DMS 273 treated with DMSO at 0.1 percent for 48 hours (cell line): Measurements from ENCODE around the gene PRKG1.

Source experiments
- DNase-seq: peaks from one replicate; lab custom pipeline; 2025; lab: John Stamatoyannopoulos, UW

PRKG1 gene

DNA sequence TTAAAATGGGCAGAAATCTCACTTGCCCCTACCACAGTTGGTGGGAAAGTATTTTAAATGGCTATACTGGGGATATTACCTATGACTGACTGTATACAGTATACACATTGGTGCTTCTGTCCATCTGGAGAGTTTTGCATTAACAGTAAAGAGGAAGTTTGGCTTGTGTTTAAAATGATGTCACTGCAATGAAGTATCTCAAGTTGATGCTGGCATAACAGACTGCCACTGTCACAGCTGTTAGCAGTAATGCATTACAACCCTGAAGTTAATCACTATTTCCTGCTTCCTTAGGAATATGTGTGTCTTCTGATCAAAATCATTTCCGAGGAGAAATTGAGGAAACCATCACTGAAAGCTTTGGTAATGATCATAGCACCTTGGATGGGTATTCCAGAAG lies 1241.7 kb downstream of the PRKG1 start:
- no peak for DNase-seq

DNA sequence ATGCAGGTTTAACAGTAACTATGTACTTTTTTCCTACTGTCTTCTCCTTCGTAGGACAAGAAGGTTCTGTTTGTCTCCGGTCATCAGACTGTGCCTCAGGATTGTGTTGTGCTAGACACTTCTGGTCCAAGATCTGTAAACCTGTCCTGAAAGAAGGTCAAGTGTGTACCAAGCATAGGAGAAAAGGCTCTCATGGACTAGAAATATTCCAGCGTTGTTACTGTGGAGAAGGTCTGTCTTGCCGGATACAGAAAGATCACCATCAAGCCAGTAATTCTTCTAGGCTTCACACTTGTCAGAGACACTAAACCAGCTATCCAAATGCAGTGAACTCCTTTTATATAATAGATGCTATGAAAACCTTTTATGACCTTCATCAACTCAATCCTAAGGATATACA lies 1242.2 kb downstream of the PRKG1 start:
- DNase-seq: no peak

DNA sequence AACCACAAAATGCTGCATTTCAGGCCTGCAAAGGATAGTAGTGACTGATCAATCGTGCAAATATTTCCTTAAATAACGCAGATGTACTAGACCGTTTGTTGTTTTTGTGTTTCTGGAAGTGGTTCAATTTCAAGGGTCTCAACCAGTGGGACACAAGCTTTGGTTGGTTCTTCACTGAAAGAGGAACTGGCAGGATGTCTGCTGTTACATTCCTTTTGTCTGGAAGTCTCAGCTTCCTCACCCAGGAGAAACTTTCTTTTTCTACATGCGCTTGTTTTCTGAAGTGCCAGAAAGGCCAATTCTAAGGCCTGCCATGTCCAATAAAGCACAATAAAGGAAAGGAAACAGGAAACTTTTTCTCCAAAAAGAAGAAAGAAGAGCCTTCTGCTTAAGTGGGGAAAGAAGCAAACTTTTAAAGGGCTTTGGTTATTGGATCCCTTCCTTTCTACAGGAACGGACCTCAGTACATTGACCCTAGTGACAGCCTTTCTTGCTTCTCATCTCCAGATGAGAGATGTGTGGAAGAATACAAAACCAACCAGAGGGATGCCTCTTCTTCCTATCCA lies 1243.9 kb downstream of the PRKG1 start:
- DNase-seq: no peak

DNA sequence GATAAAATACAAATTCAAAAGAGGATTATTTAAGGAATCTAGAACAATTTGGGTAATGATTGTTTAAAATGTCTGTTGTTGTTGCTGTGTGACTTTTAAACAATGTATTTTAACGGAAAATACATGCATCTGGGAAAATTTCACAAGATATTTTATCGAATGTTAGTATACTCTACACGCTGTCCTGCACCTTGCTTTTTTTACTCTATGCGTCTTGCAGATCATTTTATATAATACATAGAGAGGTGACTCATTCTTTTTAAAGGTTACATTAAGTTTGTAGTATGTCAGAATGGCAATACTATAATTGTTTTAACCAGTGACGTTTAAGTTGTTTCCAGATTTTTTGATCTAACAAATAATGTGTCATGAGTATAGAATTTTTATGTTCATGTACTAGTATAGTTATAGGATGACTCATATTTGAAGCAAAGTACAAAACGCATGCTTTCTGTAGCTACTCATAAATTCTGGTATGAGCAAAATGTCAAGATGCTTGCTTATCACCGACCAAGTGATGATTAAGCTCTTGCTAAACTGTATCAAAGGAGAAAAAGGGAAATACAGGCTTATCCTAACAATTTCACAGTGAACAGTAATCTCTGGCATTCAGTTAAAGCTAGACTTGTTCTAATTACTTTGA lies 1244.7 kb downstream of the PRKG1 start:
- no peak for DNase-seq

DNA sequence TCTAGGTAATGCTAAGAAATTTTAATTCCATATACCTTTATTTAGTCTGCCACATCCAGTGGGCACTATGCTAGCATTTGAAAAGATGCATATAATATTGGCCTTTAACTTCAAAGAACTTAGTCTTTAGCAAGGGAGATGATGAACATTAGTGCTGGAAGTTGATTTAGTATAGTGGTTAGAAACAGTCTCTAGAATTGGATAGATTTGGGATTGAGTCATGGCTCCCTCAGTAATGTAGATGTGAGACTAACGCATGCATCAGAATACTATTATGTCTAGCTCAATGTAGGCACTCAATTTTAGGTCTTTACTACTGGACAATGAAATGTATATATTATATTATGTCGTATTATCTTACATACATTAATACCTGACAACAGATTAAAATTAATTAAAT lies 1245.6 kb downstream of the PRKG1 start:
- DNase-seq: no peak

DNA sequence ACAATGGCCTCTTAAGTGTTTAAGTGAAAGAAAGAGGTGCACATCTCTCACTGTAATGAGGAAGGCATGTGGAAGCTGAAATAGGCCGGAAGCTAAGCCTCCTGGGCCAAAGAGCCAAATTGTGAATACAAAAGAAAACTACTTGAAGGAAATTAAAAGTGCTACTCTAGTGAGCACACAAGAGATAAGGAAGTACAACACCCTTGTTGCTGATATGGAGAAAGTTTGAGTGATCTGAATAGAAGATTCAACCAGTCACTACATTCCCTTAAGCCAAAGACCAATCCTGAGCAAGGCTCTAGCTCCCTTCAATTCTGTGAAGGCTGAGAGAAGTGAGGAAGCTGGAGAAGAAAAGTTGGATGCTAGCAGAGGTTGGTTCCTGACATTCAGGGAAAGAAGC lies 1248.0 kb downstream of the PRKG1 start:
- DNase-seq: no peak

DNA sequence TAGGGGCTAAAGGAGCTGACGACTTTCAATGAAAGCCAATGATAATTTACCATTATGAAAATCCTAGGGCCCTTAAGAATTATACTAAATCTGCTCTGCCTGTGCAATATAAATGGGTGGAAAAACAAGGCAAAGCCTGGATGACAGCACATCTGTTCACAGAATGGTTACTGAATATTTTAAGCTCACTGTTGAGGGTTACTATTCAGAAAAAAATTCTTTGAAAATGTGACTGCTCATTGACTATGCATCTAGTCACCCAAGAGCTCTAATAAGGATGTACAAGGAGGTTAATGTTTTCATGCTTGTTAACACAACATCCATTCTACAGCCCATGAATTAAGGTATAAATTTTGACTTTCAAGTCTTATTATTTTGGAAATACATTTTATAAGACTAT lies 1248.6 kb downstream of the PRKG1 start:
- DNase-seq: no peak

DNA sequence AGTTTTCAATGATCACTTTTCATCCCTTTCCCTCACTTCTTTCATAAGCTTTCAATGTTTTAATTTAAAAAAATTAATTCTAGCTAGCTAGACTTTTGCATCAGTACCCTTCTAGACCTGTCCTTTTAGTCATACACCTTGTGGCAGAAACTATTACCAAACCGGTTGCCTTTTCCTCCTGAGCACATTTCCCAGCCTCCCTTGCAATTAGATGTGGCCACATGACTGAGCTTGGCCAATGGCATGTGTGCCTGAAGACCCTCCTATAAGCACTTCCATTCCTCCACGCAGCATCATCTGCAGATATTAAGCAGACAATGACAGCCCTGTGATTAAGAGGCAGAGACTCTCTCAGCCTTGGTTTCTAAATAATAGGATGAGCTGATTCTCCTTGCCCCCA lies 1252.1 kb downstream of the PRKG1 start:
- DNase-seq: no peak

DNA sequence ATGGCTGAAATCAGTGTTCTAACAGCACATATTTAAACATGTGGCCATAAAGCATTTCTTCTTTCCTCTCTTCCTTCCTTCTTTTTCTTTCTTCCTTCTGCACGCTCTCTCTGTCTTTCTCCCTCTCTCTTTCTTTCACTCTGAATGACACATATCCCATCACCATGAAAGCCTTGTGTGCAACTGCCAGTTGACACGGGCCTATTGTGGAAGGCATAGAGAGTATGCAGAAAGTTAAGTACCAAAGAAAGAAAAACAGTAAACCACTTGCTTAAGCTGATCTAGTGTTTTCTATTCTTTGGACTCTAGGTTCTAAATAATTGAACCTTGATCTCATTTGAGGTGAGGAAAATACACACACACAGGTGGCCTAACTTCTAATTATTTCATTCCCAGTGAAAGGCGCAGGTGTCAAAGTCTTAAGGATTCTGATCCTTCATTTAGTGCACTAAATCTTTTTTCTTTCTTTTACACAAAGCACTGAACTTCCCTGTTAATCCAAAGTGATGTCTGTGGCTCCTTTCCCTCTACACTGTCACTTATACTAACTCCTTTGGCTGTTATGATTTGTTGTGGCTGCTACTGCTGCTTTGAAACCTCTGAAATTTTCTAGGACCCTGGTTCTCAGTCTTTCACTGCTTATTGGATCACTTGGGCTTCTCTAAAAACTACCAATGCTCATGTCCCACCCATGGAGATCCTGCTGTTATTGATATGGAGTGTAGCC lies 1257.5 kb downstream of the PRKG1 start:
- DNase-seq: no peak

DNA sequence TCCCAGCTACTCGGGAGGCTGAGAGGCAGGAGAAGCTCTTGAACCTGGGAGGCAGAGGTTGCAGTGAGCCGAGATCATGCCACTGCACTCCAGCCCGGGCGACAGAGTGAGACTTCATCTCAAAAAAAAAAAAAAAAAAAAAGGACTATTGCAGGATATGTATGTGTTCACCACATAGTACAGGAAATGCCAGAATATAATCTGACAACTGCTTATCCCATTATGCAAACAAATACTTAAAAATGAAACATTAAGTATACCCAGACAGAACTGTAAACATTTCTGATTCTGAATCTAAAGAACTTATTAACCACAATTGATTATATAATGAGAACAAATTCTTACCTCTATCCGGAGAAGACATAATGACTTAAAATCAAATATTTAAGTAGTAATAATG lies 1258.5 kb downstream of the PRKG1 start:
- no peak for DNase-seq

DNA sequence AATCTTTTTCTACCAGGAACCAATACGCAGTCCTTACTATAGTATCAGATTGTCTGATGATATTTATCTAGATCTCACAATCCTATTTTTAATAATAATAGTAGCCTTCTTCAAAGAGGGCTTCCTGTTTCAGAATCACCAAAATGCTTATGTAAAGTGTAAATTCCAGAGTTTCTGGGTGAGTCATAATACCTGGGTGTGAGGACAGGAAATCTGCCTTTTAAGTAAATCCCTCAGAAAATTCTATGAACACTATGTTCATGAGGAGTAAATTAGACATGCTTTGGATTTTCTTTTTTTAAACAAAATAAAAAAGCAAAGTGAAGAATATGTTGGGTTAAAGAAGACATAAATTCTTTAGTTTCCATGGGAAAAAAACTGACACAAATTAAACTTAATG lies 1260.3 kb downstream of the PRKG1 start:
- DNase-seq: no peak

DNA sequence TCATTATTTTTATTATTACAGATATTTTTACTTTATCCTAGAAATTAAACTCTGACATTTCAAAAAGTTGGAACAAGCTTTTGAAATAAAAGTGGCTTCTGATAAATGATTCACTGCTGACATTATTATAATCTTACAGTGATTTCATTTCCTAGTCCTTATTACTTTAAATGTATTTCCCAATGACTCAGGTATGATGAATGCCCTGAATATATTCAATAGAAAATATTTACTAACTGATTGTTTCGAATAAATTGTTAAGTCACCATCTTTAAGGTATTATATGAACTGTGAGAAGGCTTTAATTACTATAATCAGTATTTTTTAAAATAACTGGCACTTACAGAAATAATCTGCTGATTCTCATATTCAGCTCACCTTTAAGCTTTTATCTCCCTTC lies 1261.4 kb downstream of the PRKG1 start:
- no peak for DNase-seq

DNA sequence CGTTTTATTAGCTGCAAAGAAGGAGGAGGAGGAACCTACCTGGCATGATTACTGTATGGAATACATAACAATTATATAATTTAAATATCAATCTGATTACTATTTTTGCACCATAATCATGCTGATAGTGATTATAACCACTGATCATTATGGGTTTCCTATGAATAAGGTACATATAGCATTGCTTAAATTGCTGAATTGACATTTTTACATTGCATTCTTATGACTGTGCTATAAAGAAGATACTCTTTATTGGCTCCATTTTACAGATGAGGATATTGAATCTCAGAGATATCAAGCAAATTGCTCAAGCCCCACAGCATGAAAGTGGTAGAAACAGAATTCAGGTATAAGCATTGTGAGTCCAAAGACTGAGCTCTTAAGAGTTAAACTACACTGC lies 1262.9 kb downstream of the PRKG1 start:
- DNase-seq: no peak

DNA sequence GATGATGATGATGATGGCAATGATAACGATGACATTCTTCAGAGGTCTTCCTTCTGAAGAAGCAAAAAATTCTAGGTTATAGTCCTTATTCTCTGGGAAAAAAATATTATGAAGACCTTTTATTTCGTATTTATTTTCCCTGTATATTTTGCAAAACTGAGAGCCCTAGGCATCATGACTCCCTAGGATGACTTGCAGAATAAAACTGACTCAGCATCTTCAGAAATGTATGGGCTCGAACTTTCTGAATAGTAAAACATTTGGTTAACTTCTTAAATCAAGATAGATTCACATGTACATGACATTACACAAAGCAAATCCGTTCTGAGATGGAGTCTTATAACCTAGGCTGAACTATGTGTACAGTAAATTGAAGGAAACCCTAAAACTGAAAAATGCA lies 1269.2 kb downstream of the PRKG1 start:
- DNase-seq: no peak

DNA sequence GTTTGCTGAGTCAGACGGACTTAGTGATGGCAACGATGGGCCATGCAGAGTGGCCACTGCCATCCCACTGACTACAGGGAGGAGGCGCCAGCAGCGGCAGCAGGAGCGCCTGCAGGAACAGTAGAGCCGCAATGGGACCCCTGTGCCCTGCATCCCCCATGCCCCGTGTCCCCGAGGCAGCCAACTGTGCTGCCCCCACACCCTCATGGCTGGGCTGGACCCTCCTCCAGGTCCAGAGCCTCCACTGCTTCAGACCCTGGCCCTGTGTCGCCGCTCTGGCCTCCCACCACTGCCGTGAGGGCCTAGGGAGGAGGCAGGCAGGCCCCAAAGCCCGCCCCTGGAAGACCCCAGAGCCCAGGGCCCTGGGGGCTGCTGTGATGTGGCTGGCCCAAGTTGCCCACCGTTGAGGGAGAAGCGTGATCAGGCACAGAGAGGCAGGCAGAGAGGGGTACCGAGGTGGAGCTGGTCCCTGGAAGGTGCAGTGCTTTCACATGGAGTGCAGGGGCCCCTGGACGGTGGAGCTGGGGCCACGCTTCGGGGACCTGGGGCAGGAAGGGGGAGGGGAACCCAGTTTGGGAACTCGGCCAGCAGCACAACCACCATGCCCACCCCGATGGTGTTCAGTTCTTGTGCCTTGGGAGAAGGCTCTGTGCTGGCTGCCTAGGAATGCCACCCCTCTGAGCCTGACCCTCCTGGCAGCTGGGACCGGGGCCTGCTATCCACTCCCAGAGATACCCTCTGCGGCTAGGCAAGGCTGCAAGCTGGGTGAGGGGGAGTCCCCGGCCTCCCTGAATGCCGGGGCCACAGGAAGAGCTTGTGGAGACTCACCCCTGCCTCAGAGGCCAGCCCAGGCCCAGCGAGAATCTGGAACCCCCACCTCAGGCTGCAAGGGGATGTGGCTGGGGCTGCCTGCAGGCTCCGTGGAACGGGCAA lies 1272.4 kb downstream of the PRKG1 start:
- DNase-seq: no peak

DNA sequence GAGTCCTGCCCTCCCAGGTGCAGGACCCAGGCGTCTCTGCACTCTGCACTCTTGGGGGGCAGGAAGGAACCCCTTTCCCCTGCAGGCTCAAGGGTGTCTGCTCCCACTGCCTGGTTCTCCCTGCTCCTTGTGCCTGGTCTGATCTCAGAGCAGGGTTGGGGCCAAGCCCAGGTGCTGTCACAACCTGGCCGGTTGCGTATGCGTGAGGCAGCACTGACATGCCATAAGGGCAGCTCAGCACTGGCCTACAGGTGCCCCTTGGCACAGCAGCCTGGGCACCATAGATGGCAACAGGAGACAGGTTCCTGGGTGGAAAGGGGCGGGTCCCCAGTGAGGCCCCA lies 1273.0 kb downstream of the PRKG1 start:
- DNase-seq: no peak
